SK-N-SH treated with all-trans-retinoic acid at 6 μM for 48 hours (cell line): ENCODE data around the gene LY6G6C.

Experiments used
- ATAC-seq: fragments of 200-7000 bp; cut with Tn5 transposase; 3 replicates; pipeline ENCODE4 v1.9.1; 2020; ENCODE audit warnings: mild to moderate bottlenecking, moderate library complexity
- BACH2 ChIP-seq: fragments of 250-450 bp; sonication (Bioruptor Pico); IDR thresholded peaks from 2 replicates; pipeline ENCODE4 v1.9.0; 2021; ENCODE audit warnings: mild to moderate bottlenecking, borderline replicate concordance
- CSDC2 ChIP-seq: fragments of 250-450 bp; sonication (Bioruptor Pico); IDR thresholded peaks from 2 replicates; pipeline ENCODE4 v1.5.0; 2020; ENCODE audit warnings: mild to moderate bottlenecking, moderate library complexity
- ESRRG ChIP-seq: fragments of 250-450 bp; sonication (Bioruptor Pico); IDR thresholded peaks from 2 replicates; pipeline ENCODE4 v1.6.1; 2021; ENCODE audit warnings: mild to moderate bottlenecking
- GLIS3 ChIP-seq: fragments of 250-450 bp; sonication (Bioruptor Pico); IDR thresholded peaks from 2 replicates; pipeline ENCODE4 v1.5.0; 2020; ENCODE audit warnings: mild to moderate bottlenecking, moderate library complexity
- ISL1 ChIP-seq: fragments of 250-450 bp; sonication (Bioruptor Pico); IDR thresholded peaks from 2 replicates; pipeline ENCODE4 v2.1.2; 2022; ENCODE audit warnings: mild to moderate bottlenecking, moderate library complexity
- OSR1 ChIP-seq: fragments of 250-450 bp; sonication (Bioruptor Pico); IDR thresholded peaks from 2 replicates; pipeline ENCODE4 v1.8.0; 2022; ENCODE audit warnings: moderate library complexity, mild to moderate bottlenecking, inconsistent platforms
- RARB ChIP-seq: fragments of 250-450 bp; sonication (Bioruptor Pico); IDR thresholded peaks from 2 replicates; pipeline ENCODE4 v1.8.0; 2021; ENCODE audit warnings: mild to moderate bottlenecking, moderate library complexity
- SNAI2 ChIP-seq: fragments of 250-450 bp; sonication (Bioruptor Pico); IDR thresholded peaks from 2 replicates; pipeline ENCODE4 v1.5.0; 2020; ENCODE audit warnings: mild to moderate bottlenecking, moderate library complexity
- TOX ChIP-seq: fragments of 250-450 bp; sonication (Bioruptor Pico); IDR thresholded peaks from 2 replicates; pipeline ENCODE4 v1.8.0; 2021; ENCODE audit warnings: mild to moderate bottlenecking, moderate library complexity, borderline replicate concordance
- ZC3H10 ChIP-seq: fragments of 250-450 bp; sonication (Bioruptor Pico); IDR thresholded peaks from 2 replicates; pipeline ENCODE4 v1.5.1; 2021; ENCODE audit warnings: mild to moderate bottlenecking, moderate library complexity
- ZFP3 ChIP-seq: fragments of 250-450 bp; sonication (Bioruptor Pico); IDR thresholded peaks from 2 replicates; pipeline ENCODE4 v1.5.0; 2020; ENCODE audit warnings: mild to moderate bottlenecking, moderate library complexity
- ZFP30 ChIP-seq: fragments of 450-650 bp; formaldehyde crosslinking; IDR thresholded peaks from 2 replicates; pipeline ENCODE4 v1.5.0; 2022; ENCODE audit warnings: mild to moderate bottlenecking, moderate library complexity
- ZNF565 ChIP-seq: fragments of 450-650 bp; formaldehyde crosslinking; conservative IDR thresholded peaks from 2 replicates; pipeline ENCODE4 v1.5.0; 2020; ENCODE audit warnings: low read depth, mild to moderate bottlenecking, moderate library complexity
- ZNF70 ChIP-seq: fragments of 450-650 bp; formaldehyde crosslinking; IDR thresholded peaks from 2 replicates; pipeline ENCODE4 v1.5.0; 2020; ENCODE audit warnings: mild to moderate bottlenecking, moderate library complexity
- ZNF8 ChIP-seq: fragments of 450-650 bp; formaldehyde crosslinking; IDR thresholded peaks from 2 replicates; pipeline ENCODE4 v1.5.0; 2020; ENCODE audit warnings: mild to moderate bottlenecking, moderate library complexity
- TF ChIP-seq, protein P1 (sequence below): fragments of 250-450 bp; sonication (Bioruptor Pico); IDR thresholded peaks from 2 replicates; pipeline ENCODE4 v1.5.1; 2021; ENCODE audit warnings: mild to moderate bottlenecking, moderate library complexity
- TF ChIP-seq, protein P2 (sequence below): fragments of 250-450 bp; sonication (Bioruptor Pico); IDR thresholded peaks from 2 replicates; pipeline ENCODE4 v1.5.1; 2020; ENCODE audit warnings: low read depth, mild to moderate bottlenecking, moderate library complexity
- TF ChIP-seq, protein P3 (sequence below): fragments of 250-450 bp; sonication (Bioruptor Pico); IDR thresholded peaks from 2 replicates; pipeline ENCODE4 v1.5.0; 2020; ENCODE audit warnings: mild to moderate bottlenecking, moderate library complexity
- TF ChIP-seq, protein P4 (sequence below): fragments of 250-450 bp; sonication (Bioruptor Pico); IDR thresholded peaks from 2 replicates; pipeline ENCODE4 v1.8.0; 2021; ENCODE audit warnings: low read depth, mild to moderate bottlenecking, moderate library complexity, borderline replicate concordance
- TF ChIP-seq, protein P5 (sequence below): fragments of 250-450 bp; sonication (Bioruptor Pico); IDR thresholded peaks from 2 replicates; pipeline ENCODE4 v1.8.0; 2020; ENCODE audit warnings: mild to moderate bottlenecking, moderate library complexity, borderline replicate concordance

LY6G6C gene

DNA sequence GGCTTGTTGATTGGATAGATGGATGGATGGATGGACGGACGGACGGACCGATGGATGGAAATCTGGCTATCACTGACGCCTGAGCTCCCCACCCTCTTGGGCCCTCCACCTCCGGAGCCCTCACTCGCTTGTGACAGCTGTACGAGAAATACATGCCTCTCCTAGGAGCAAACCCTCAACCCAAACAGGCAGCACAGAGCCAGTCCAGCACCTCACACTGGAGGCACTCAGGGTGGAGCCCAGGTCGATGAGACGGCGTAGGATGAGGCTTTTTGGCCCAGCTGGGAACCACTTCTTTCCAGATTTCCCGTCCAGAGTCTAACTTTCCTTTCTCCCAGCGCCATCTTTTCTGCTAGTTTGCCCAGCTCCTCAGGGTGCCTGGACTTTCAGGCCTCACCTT is 38.0 kb downstream of the LY6G6C start:
- TF ChIP-seq ZFP3 (CRISPR knock-in tag) (no peak), ZNF8 (CRISPR knock-in tag) (no peak), RARB (no peak), BACH2 (CRISPR knock-in tag) (no peak), GLIS3 (CRISPR knock-in tag) (no peak), OSR1 (CRISPR knock-in tag) (no peak), SNAI2 (no peak), ZFP30 (CRISPR knock-in tag) (no peak), TOX (CRISPR knock-in tag) (no peak), ZNF565 (no peak), ZC3H10 (CRISPR knock-in tag) (no peak), ZNF70 (CRISPR knock-in tag) (no peak), ISL1 (CRISPR knock-in tag) (no peak), CSDC2 (CRISPR knock-in tag) (no peak)
- TF ChIP-seq, protein P1, sequence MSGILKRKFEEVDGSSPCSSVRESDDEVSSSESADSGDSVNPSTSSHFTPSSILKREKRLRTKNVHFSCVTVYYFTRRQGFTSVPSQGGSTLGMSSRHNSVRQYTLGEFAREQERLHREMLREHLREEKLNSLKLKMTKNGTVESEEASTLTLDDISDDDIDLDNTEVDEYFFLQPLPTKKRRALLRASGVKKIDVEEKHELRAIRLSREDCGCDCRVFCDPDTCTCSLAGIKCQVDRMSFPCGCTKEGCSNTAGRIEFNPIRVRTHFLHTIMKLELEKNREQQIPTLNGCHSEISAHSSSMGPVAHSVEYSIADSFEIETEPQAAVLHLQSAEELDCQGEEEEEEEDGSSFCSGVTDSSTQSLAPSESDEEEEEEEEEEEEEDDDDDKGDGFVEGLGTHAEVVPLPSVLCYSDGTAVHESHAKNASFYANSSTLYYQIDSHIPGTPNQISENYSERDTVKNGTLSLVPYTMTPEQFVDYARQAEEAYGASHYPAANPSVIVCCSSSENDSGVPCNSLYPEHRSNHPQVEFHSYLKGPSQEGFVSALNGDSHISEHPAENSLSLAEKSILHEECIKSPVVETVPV (CRISPR knock-in tag), result no peak
- TF ChIP-seq, protein P2, sequence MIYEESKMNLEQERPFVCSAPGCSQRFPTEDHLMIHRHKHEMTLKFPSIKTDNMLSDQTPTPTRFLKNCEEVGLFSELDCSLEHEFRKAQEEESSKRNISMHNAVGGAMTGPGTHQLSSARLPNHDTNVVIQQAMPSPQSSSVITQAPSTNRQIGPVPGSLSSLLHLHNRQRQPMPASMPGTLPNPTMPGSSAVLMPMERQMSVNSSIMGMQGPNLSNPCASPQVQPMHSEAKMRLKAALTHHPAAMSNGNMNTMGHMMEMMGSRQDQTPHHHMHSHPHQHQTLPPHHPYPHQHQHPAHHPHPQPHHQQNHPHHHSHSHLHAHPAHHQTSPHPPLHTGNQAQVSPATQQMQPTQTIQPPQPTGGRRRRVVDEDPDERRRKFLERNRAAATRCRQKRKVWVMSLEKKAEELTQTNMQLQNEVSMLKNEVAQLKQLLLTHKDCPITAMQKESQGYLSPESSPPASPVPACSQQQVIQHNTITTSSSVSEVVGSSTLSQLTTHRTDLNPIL (CRISPR knock-in tag), result no peak
- TF ChIP-seq, protein P3, sequence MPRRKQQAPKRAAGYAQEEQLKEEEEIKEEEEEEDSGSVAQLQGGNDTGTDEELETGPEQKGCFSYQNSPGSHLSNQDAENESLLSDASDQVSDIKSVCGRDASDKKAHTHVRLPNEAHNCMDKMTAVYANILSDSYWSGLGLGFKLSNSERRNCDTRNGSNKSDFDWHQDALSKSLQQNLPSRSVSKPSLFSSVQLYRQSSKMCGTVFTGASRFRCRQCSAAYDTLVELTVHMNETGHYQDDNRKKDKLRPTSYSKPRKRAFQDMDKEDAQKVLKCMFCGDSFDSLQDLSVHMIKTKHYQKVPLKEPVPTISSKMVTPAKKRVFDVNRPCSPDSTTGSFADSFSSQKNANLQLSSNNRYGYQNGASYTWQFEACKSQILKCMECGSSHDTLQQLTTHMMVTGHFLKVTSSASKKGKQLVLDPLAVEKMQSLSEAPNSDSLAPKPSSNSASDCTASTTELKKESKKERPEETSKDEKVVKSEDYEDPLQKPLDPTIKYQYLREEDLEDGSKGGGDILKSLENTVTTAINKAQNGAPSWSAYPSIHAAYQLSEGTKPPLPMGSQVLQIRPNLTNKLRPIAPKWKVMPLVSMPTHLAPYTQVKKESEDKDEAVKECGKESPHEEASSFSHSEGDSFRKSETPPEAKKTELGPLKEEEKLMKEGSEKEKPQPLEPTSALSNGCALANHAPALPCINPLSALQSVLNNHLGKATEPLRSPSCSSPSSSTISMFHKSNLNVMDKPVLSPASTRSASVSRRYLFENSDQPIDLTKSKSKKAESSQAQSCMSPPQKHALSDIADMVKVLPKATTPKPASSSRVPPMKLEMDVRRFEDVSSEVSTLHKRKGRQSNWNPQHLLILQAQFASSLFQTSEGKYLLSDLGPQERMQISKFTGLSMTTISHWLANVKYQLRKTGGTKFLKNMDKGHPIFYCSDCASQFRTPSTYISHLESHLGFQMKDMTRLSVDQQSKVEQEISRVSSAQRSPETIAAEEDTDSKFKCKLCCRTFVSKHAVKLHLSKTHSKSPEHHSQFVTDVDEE, result no peak
- TF ChIP-seq, protein P4, sequence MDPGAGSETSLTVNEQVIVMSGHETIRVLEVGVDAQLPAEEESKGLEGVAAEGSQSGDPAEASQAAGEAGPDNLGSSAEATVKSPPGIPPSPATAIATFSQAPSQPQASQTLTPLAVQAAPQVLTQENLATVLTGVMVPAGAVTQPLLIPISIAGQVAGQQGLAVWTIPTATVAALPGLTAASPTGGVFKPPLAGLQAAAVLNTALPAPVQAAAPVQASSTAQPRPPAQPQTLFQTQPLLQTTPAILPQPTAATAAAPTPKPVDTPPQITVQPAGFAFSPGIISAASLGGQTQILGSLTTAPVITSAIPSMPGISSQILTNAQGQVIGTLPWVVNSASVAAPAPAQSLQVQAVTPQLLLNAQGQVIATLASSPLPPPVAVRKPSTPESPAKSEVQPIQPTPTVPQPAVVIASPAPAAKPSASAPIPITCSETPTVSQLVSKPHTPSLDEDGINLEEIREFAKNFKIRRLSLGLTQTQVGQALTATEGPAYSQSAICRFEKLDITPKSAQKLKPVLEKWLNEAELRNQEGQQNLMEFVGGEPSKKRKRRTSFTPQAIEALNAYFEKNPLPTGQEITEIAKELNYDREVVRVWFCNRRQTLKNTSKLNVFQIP (CRISPR knock-in tag), result no peak
- no peak for ATAC-seq

DNA sequence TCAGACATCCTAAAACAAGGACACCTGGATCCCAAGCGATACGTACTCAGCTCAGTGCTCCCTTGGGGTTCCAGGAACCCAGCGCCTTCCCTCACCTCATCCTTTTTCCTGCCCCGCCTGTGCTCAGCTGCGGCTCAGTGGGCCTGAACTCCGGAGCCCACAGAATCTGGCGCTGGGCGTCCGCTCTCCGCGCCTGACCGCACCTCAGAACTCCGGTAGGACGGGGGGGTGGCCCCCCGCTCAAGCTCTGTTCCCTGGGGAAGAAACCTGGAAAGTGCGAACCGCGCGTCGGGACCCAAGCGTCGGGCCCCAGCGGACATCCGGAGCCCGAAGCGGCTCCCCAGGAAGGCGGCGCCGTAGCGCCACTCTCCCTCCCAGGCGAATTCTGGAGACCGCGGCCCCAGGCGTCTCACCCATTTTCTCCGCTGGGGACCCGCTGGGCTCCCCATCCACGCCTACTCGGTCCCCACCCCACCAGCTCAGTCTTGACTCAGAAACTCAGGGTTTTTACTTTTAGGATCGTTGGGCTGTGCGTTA is 40.3 kb downstream of the LY6G6C start:
- peak; percentile 24 for ATAC-seq
- no peak for TF ChIP-seq GLIS3 (CRISPR knock-in tag)
- TF ChIP-seq, protein P1 (CRISPR knock-in tag), result no peak
- no peak for TF ChIP-seq SNAI2
- no peak for TF ChIP-seq ESRRG (CRISPR knock-in tag)
- no peak for TF ChIP-seq TOX (CRISPR knock-in tag)

DNA sequence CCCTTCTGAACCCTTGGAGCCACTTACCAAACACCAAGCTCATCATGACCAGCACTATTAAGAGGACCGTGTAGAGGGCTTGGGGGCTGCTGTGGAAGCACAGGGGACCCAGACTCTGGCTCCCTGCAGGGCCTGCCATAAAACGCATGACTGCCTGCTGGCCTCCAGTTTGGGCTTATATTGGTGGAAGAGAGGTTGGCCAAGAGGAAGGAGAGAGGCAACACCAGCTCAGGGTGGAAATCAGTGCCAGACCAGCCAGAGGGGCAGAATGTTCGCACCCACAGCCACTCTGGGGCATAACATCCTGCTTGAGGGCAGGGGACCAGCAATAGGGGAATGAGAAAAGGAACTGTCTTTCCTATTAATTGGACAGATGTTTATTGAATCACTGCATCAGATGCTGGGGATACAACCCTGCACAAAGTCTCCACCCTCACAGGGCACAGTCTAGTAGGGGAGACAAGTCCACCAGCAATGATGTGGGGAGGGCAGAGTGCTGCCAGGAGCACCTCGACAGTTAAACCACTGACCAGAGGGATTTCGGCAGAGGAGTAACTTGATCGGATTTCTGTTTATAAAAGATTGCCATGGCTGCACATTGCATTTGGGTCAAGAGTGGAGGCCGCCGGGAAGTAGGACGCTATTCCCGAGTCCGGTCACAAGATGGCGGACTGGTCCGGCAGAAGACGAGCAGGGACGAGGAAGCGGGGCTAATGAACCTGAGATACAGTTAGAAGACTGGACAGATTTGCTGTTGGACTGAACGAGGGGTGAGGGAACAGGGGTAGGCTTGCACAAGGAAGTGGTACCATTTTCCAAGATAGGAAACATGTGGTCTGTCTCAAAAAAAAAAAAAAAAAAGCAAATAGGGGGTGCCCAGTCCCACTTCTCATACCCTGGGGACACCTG is 41.1 kb downstream of the LY6G6C start, which contains the start of gene LY6G5C:
LY6G5C (minus strand) TSS at position 842 of the 909 bp plus-strand sequence; CDS start at position 148, 694 bp downstream.
- peak; percentile 92 for ATAC-seq
- TF ChIP-seq ISL1 (CRISPR knock-in tag), result no peak
- no peak for TF ChIP-seq TOX (CRISPR knock-in tag)
- no peak for TF ChIP-seq SNAI2
- no peak for TF ChIP-seq GLIS3 (CRISPR knock-in tag)
- TF ChIP-seq RARB, result no peak
- TF ChIP-seq, protein P5, sequence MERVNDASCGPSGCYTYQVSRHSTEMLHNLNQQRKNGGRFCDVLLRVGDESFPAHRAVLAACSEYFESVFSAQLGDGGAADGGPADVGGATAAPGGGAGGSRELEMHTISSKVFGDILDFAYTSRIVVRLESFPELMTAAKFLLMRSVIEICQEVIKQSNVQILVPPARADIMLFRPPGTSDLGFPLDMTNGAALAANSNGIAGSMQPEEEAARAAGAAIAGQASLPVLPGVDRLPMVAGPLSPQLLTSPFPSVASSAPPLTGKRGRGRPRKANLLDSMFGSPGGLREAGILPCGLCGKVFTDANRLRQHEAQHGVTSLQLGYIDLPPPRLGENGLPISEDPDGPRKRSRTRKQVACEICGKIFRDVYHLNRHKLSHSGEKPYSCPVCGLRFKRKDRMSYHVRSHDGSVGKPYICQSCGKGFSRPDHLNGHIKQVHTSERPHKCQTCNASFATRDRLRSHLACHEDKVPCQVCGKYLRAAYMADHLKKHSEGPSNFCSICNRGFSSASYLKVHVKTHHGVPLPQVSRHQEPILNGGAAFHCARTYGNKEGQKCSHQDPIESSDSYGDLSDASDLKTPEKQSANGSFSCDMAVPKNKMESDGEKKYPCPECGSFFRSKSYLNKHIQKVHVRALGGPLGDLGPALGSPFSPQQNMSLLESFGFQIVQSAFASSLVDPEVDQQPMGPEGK (CRISPR knock-in tag), result no peak
- TF ChIP-seq, protein P4 (CRISPR knock-in tag), result no peak
- TF ChIP-seq, protein P1 (CRISPR knock-in tag), result no peak
